Measurements from ENCODE around the gene SLC38A10.

- TF ChIP-seq POLR2A (IDR thresholded peaks at IDR 0.05; ENCODE audit: borderline replicate concordance, extremely low read depth, insufficient read depth, insufficient read length), result no peak
- no peak for TF ChIP-seq ELF1 (IDR thresholded peaks at IDR 0.05; ENCODE audit: borderline replicate concordance, low read depth)
- no peak for TF ChIP-seq EZH2 (IDR thresholded peaks at IDR 0.05)
- no peak for TF ChIP-seq TCF7L2 (IDR thresholded peaks at IDR 0.05; ENCODE audit: borderline replicate concordance, extremely low read depth, insufficient read depth, insufficient read length)
- TF ChIP-seq CTCF (IDR thresholded peaks at IDR 0.05 in 2 of 3, conservative IDR thresholded peaks at IDR 0.05 in 1 of 3; ENCODE audit: borderline replicate concordance in 1 of 3, insufficient read depth in 1 of 3, low read depth in 2 of 3, low read length in 2 of 3), result no peak
- no peak for TF ChIP-seq POLR2AphosphoS5 (IDR thresholded peaks at IDR 0.05; ENCODE audit: low read depth, low read length)
- TF ChIP-seq EZH2phosphoT487 (IDR thresholded peaks at IDR 0.05; ENCODE audit: borderline replicate concordance), result no peak
Observed at GRCh38 chr17:81309859-81310839, 15.0 kb upstream of the SLC38A10 start.
